HG03469 (cell line): ENCODE results near the gene BCDIN3D.
"Not testable (repeated sequence)": the region's sequence is repeated elsewhere in the genome, so short reads cannot be mapped to it uniquely, and the experiment has no call there.

Experiments used
- ATAC-seq: cut with Tn5 transposase; IDR thresholded peaks from one replicate; pipeline ENCODE4 v1.9.1; 2021; ENCODE audit warnings: mild to moderate bottlenecking, moderate library complexity, moderate number of reproducible peaks; ENCODE audit not compliant: unreplicated experiment

The BCDIN3D gene

GRCh38 chr12:49877066-49877465 lies 34.2 kb upstream of the BCDIN3D start:
- ATAC-seq: no peak

- no peak for ATAC-seq
Observed at GRCh38 chr12:49876070-49876469, 33.2 kb upstream of the BCDIN3D start.

DNA sequence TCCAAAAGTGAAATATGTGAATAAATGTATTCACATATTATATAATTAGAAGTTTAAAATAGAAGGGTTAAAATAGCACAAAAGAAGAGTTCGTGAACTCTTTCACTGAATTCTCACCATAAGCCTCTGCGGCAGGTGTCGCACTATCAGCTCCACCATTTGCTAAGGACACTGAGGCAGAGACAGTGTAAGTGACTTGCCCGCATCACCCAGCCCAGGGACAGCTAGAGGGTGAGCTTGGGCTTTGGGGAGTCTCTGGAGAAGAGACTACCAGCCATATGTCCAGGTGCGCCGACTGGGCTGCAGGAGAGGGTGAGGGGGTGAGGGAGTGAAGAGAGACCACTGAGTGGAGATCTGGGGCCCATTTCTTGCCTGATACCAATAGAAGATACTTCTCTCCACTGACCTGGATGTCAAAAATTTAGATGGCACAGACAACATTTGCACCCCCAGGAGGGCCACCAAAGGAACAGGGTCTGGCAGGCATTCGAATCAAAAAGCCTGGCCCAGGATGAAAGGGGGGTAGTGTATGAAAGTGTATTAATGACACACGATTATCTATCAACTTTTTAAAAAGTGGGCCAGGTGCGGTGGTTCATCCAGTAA lies 32.3 kb upstream of the BCDIN3D start:
- ATAC-seq: no peak

GRCh38 chr12:49874142-49874897 lies 31.4 kb upstream of the BCDIN3D start:
- no peak for ATAC-seq

GRCh38 chr12:49873361-49873934 lies 30.5 kb upstream of the BCDIN3D start:
- no peak for ATAC-seq

DNA sequence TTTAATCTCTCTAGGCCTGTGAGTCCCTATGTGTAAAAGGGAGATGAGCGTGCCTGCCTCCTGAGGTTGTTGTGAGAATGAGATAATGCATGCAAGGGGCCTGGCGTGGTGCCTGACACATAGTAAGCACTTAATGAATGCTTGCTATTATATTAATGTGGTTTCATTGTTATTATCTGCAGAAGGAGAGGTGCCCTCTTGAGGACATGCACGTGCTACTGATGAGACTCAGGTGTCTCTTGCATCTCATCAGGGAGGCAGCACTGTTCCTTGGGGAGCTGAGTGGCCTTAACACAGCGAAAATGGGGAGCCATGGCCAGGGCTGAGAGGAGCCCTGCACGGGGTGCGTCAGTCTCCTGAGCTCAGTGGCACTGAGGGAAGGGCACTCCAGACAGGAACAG lies 29.9 kb upstream of the BCDIN3D start:
- no peak for ATAC-seq

DNA sequence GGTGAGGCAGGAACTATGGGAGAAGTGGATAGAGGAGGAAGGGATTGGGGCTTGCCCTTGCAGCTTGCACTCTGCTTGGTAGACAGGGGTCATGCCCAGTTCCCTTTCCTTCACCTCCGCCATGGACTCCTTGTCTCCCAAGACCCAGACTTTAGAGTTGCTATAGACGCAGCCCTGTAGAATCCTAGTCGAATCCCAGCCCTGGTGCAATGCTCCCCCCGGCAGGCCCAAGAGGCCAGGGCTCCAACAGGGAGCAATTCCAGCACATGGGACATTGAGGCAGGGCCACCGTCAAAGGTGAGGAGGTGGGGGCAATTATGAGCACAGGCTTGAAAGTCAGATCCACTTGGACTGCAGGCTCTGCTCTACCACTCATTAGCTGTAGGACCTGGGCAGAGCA lies 29.5 kb upstream of the BCDIN3D start:
- no peak for ATAC-seq

DNA sequence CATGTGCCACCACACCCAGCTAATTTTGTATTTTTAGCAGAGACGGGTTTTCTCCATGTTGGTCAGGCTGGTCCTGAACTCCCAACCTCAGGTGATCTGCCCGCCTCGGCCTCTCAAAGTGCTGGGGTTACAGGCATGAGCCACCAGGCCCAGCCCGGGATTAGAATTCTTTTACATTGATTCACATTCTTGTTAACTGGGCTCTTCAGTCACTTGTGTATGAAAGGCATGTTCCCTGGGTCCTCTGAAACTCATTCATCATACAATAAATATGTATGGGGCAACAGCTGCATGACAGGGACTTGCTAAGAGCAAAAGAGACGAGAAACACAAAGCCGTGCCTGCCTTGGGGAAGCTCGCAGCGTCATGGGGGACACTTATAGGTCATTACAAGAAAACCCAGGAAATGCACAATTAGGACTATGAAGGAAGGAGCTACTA lies 28.9 kb upstream of the BCDIN3D start:
- not testable (repeated sequence) for ATAC-seq

- ATAC-seq: no peak
Observed at GRCh38 chr12:49871263-49871561, 28.3 kb upstream of the BCDIN3D start.

GRCh38 chr12:49870501-49871262 lies 27.8 kb upstream of the BCDIN3D start:
- ATAC-seq: no peak

DNA sequence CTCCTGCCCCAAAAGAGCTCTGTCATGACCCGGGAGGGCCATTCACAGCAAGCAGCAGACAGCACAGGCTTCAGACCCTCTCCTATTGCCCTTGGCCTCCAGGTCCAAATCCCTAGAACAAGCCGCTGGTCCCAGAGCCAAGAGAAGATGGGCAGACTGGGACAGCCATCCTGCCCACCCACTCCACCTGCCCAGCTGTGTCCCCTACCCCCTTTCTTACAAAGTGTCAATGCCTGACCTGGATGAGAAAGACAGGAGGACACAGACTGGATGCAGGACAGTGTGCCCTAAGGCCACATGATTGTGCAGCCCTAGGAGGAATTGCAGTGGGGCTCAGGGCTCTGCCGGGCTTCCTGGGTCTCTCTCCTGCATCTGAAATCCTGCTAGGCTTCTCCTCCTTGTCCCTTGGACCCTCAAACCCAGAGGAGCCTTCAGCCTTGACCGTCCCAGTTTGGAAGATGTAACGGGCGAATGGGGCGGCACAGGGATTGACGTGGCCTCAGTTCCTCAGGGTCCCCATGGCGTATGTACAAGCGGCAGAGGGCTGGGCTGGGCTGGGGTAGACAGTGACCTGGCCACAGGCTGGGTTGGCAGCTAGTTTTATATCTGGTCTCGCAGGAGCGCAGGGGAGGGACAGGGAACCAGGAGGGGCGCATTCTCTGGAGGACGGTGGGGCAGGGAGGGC lies 27.1 kb upstream of the BCDIN3D start:
- no peak for ATAC-seq

- no peak for ATAC-seq
Observed at GRCh38 chr12:49868952-49869815, 26.3 kb upstream of the BCDIN3D start.

DNA sequence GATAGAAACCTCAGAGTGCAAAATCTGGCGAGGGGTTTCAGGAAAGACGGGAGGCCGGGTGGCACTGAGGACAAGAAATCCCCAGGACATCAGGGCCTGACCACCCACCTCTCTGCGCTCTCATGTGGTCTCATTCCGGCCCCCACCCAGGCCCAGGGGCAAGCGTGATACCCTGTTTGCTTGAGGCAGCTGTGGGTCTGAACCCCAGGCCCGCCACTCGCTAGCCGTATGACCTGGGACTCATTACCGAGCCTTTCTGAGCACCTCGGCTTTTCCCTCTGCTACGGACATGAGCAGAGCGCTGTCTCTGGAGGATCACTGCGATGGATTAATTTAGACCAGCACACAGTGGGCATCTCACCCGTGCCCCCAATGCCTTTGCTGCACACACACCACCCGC lies 25.5 kb upstream of the BCDIN3D start:
- ATAC-seq: no peak

DNA sequence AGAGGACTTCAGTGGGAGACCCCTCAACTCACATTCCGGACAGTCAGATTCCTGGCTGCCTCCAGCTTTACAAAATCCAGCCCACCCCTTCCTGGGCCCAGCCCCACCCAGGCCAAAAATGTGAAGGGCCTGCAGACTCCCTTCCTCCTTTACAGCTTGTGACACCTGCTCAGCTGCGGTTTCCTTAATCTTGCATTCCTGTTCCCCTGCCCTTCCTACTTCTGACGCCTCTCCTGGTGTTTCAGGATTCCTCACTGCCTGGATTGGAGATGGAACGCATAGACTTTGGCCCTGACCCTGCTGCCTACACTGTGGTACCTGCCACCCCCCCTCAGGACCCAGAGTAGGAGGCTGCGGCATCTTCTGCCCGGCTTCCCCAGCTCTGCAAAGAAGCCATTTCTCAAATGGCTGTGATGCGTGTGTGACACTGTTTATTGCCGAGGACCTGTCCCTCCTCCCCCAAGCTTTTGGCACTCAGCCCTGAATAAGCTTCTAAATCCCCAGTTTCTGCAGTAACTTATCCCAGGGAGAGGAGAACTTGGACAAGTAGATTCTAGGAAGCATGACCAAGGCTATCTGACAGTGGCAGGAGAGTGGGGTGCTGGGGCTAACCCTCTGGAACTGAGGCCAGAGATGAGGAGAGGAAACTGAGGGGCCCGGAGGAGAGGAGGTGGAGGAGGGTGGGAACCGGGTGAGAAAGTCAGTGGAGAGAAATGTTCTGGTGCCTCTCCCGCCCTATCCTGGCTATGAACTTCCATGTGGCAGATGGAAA lies 24.9 kb upstream of the BCDIN3D start:
- no peak for ATAC-seq

GRCh38 chr12:49866859-49867569 lies 24.1 kb upstream of the BCDIN3D start:
- ATAC-seq: no peak

DNA sequence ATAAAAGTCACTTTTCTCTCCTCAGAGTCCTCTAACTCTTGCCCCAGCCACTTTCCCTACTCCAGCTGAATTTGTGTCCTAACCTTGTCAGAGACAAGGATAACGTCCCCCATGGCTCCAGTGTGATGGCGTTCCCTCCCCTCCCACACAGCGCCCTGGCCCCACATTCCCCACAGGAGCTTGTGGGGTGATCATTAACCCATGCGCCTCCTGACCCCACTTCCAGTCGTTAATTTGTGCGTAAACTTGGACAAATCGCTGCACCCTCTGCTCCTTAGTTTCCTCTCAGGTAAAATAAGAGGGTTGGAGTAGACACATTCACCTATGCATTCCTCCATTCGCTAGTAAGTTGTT lies 22.9 kb upstream of the BCDIN3D start:
- no peak for ATAC-seq

DNA sequence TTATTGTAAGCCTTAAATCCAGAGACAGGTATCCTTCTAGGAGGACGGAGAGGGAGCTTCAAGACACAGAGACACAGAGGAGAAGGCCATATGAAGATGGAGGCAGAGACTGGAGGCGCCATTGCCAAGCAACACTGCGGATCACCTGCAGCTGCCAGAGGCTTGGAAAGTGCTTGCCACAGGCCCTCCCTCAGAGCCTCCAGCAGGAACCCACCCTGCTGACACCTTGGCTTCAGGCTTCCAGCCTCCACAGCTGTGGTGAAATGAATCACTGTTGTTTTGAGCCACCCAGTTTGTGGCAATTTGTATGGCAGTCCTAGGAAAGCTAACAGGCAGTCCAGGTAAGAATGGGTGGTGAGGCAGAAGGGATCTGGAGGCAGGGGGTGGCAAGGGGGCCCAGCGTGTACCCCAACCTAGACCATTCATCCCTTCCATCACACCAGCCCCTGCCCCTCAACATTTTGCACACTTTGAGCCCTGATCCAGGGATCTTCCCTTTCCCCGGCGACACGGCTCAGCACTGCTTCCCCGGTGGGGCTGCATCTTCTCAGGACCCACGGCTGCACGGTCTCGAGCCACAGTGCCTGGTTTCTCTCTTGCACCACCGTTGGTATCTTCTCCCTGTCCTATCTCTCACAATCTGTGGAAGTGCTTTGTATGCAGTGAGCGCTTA lies 22.3 kb upstream of the BCDIN3D start:
- ATAC-seq: no peak

DNA sequence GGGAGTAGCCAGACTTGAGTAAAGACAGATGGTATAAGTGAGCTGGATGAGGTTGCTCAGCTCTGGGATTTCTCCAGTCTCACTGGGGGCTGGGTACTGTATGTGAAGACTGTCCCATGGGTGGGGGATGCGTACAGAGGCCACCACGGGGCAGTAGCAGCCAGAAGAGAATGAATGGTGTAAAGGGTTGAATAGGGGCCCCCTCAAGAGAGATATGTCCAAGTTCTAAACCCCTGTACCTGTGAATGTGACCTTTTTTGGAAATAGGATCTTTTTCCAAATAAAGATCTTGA lies 21.8 kb upstream of the BCDIN3D start:
- ATAC-seq: no peak
